Measurements from ENCODE around the gene SLC16A14.
A peak's percentile ranks its signal among the peaks of the same experiment; 100 is the strongest.

The SLC16A14 gene

GRCh38 chr2:230023313-230023712 lies 45.4 kb downstream of the SLC16A14 start:
- no peak for DNase-seq

GRCh38 chr2:230019742-230020141 lies 49.0 kb downstream of the SLC16A14 start:
- no peak for DNase-seq

- DNase-seq, result no peak
Measured at GRCh38 chr2:230018153-230018552, 50.6 kb downstream of the SLC16A14 start.

DNA sequence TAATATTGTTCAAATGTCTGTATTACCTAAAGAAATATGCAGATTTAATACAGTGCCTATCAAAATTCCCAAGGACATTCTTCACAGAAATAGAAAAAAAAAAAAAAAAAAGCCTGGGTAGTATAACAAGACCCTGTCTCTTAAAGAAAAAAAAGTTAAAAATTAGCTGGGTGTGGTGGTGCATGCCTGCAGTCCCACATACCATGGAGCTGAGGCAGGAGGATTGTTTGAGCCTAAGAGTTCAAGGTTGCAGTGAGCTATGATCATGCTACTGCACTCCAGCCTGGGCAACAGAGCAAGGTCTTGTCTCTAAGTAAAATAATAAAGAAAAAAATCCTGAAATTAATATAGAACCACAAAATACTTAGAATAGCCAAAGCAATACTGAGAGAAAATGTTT lies 51.9 kb downstream of the SLC16A14 start:
- DNase-seq, result no peak

DNA sequence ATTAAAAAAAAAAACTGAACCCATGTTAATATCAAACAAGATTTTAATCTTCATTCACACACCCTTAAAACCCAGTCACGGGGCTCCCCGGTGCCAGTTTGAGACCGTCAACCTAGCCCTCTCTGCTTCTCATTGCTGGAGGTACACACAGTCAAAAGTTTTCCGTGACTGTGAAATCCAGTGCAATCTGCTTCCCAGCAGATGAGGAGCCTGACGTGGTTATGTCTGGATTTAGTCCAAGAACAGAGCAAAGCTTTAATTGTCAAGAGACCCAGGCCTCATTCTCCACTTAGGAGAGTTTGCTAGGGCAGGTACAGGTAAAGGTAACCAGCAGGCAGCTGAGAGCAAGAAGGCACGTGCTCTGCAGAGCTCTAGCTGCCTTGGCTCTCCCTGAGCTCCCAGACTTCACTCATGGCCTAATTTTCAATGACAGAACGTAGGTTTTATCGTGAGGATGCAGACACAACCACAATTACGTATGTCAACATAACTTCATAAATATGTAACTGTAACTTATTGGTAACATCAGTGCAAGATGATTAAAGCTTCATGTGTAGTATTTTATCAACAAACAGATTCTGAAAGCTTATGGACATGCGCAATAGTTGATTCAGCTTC lies 56.3 kb downstream of the SLC16A14 start:
- no peak for DNase-seq

- DNase-seq, result no peak
Measured at GRCh38 chr2:230011617-230012016, 57.1 kb downstream of the SLC16A14 start.

DNA sequence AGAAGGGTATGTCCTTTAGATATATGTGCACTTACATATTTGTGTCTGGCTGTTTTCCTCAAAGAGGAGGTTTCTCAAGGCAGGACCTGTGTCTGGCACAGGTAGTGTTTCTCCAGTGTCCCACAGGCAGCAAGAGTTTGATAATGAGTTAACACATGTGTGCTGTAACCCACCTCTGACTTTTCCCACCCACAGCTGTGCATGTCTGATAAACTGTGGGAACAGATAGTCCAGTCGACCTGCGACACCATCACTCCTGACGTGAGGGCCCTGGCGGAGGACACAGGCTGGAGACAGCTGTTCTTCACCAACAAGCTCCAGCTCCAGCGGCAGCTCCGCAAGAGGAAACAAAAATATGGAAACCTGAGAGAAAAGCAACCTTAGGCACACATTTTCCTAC lies 58.2 kb downstream of the SLC16A14 start:
- DNase-seq, result no peak

DNA sequence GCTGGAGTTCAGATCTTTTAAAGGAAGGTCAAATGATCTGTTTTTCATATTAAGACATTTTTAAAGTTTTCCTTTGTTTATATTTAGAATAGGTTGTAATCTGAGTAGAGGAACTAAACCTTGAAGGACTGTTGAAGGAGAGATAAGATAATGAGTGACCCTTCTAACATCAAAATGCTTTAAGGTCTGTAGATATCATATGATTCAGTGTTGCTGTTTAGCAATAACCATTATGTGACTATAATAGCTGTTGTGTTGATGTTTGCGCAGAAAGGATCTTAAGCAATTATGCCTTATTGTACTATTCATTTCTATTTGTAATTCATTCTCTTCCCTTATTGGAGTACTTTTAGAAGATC lies 60.0 kb downstream of the SLC16A14 start:
- no peak for DNase-seq

- DNase-seq, result peak; percentile 55 to 64
Measured at GRCh38 chr2:230007931-230008707, 60.6 kb downstream of the SLC16A14 start.

DNA sequence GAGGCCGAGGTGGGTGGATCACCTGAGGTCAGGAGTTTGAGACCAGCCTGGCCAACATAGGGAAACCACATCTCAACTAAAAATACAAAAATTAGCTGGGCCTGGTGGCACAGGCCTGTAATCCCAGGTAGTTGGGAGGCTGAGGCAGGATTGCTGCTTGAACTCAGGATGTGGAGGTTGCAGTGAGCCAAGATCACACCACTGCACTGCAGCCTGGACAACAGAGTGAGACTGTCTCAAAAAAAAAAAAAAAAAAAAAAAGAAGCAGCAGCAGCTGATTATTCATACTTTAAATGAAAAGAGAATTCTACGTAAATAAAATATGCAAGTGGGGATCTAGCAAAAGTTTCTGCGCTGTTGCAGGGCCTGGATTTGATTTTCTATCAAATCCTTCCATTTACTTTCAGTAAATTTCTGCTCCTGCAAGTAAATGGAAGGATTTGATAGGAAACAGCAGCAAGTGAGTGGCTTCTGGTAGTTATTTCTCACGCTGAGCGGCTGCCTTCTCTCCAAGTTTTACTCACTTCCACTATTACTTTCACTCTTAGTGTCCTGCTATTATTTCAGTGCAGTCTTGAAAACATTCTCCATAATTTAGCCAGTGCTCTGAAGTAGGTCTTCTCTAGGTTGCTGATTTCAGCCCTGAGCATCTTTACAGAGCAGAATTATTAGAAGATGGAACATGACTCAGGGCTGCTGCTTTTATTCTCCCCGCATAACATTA lies 68.4 kb downstream of the SLC16A14 start:
- DNase-seq, result no peak

GRCh38 chr2:229997565-229997964 lies 71.2 kb downstream of the SLC16A14 start:
- DNase-seq, result no peak

- no peak for DNase-seq
Measured at GRCh38 chr2:229996320-229996719, 72.4 kb downstream of the SLC16A14 start.

GRCh38 chr2:229993236-229993635 lies 75.5 kb downstream of the SLC16A14 start:
- no peak for DNase-seq

All from NCI-H2081 (cell line).